ENCODE measurements around the gene EIPR1.
"Not testable (repeated sequence)": the region's sequence is repeated elsewhere in the genome, so short reads cannot be mapped to it uniquely, and the experiment has no call there.

Gene EIPR1

GRCh38 chr2:3192920-3193319 lies 184.7 kb downstream of the EIPR1 start:
- DNase-seq (ENCODE audit: low read depth) = no peak

- DNase-seq (ENCODE audit: low read depth) = no peak
Observed at GRCh38 chr2:3192281-3192818, 185.3 kb downstream of the EIPR1 start.

- no peak for DNase-seq (ENCODE audit: low read depth)
Observed at GRCh38 chr2:3189961-3190360, 187.7 kb downstream of the EIPR1 start.

- no peak for DNase-seq (ENCODE audit: low read depth)
Observed at GRCh38 chr2:3189076-3189591, 188.5 kb downstream of the EIPR1 start.

GRCh38 chr2:3188405-3188946 lies 189.1 kb downstream of the EIPR1 start:
- no peak for DNase-seq (ENCODE audit: low read depth)

- no peak for DNase-seq (ENCODE audit: low read depth)
Observed at GRCh38 chr2:3187467-3187866, 190.2 kb downstream of the EIPR1 start.

- DNase-seq (ENCODE audit: low read depth) = no peak
Observed at GRCh38 chr2:3186766-3187165, 190.9 kb downstream of the EIPR1 start.

- DNase-seq (ENCODE audit: low read depth) = no peak
Observed at GRCh38 chr2:3185910-3186309, 191.7 kb downstream of the EIPR1 start.

- no peak for DNase-seq (ENCODE audit: low read depth)
Observed at GRCh38 chr2:3185256-3185655, 192.4 kb downstream of the EIPR1 start.

GRCh38 chr2:3184167-3184566 lies 193.5 kb downstream of the EIPR1 start:
- DNase-seq (ENCODE audit: low read depth) = no peak

GRCh38 chr2:3183766-3184165 lies 193.9 kb downstream of the EIPR1 start:
- DNase-seq (ENCODE audit: low read depth) = no peak

GRCh38 chr2:3182848-3183247 lies 194.8 kb downstream of the EIPR1 start:
- no peak for DNase-seq (ENCODE audit: low read depth)

- DNase-seq (ENCODE audit: low read depth) = no peak
Observed at GRCh38 chr2:3181416-3182010, 196.1 kb downstream of the EIPR1 start.

- not testable (repeated sequence) for DNase-seq (ENCODE audit: low read depth)
Observed at GRCh38 chr2:3180909-3181221, 196.8 kb downstream of the EIPR1 start.

GRCh38 chr2:3180082-3180908 lies 197.3 kb downstream of the EIPR1 start:
- no peak for DNase-seq (ENCODE audit: low read depth)

GRCh38 chr2:3179626-3180025 lies 198.0 kb downstream of the EIPR1 start:
- no peak for DNase-seq (ENCODE audit: low read depth)

GRCh38 chr2:3179208-3179607 lies 198.4 kb downstream of the EIPR1 start:
- DNase-seq (ENCODE audit: low read depth) = no peak

GRCh38 chr2:3178578-3179031 lies 199.0 kb downstream of the EIPR1 start:
- DNase-seq (ENCODE audit: low read depth) = no peak

- DNase-seq (ENCODE audit: low read depth) = no peak
Observed at GRCh38 chr2:3177891-3178577, 199.6 kb downstream of the EIPR1 start.

- no peak for DNase-seq (ENCODE audit: low read depth)
Observed at GRCh38 chr2:3176869-3177255, 200.8 kb downstream of the EIPR1 start.

- no peak for DNase-seq (ENCODE audit: low read depth)
Observed at GRCh38 chr2:3176071-3176868, 201.3 kb downstream of the EIPR1 start.

GRCh38 chr2:3175568-3175955 lies 202.1 kb downstream of the EIPR1 start:
- DNase-seq (ENCODE audit: low read depth) = no peak

Measured in fibroblast of the conjunctiva (primary cell).